WI38 (cell line): ENCODE results near the gene PARK7.

Experiments
- H3K4me3 ChIP-seq: 2 replicates; pipeline ENCODE4 v1.5.1; 2011; ENCODE audit warnings: low read depth, mild to moderate bottlenecking, control low read depth, low read length
- CTCF ChIP-seq: IDR thresholded peaks from 2 replicates; pipeline ENCODE4 v1.5.1; 2012; ENCODE audit warnings: low read depth, mild to moderate bottlenecking, control low read depth, low read length

PARK7 gene

GRCh38 chr1:8033322-8033721, 71.8 kb downstream of the PARK7 start:
- H3K4me3 ChIP-seq, result no peak overlapping the region
- TF ChIP-seq CTCF, result no peak
